NCI-H2171 (cell line): ENCODE data around the gene ALPI.

ENCODE experiments used
- DNase-seq: peaks from one replicate; lab custom pipeline; 2025; lab: John Stamatoyannopoulos, UW

Gene ALPI

GRCh38 chr2:232485348-232485756 is 29.4 kb downstream of the ALPI start:
- DNase-seq = no peak

GRCh38 chr2:232485757-232486557 is 30.0 kb downstream of the ALPI start:
- DNase-seq = no peak

- no peak for DNase-seq
Measured at GRCh38 chr2:232486558-232487384, 30.8 kb downstream of the ALPI start.

- no peak for DNase-seq
Measured at GRCh38 chr2:232487385-232488096, 31.6 kb downstream of the ALPI start, which contains the start of gene ECEL1. Gene ECEL1, minus strand, starts transcription at chr2:232487834. Its CDS starts 1,181 bp downstream, at chr2:232486653.

- no peak for DNase-seq
Measured at GRCh38 chr2:232488097-232488711, 32.3 kb downstream of the ALPI start.

- DNase-seq = no peak
Measured at GRCh38 chr2:232488721-232489300, 32.9 kb downstream of the ALPI start.

- no peak for DNase-seq
Measured at GRCh38 chr2:232489516-232490220, 33.7 kb downstream of the ALPI start.

GRCh38 chr2:232490221-232491138 is 34.5 kb downstream of the ALPI start:
- DNase-seq = no peak

- no peak for DNase-seq
Measured at GRCh38 chr2:232491139-232491780, 35.3 kb downstream of the ALPI start.

- DNase-seq = no peak
Measured at GRCh38 chr2:232492236-232492848, 36.4 kb downstream of the ALPI start.

GRCh38 chr2:232492963-232493700 is 37.2 kb downstream of the ALPI start:
- no peak for DNase-seq

GRCh38 chr2:232493701-232494474 is 37.9 kb downstream of the ALPI start:
- no peak for DNase-seq

- DNase-seq = no peak
Measured at GRCh38 chr2:232494542-232494941, 38.6 kb downstream of the ALPI start.

- no peak for DNase-seq
Measured at GRCh38 chr2:232495292-232495691, 39.3 kb downstream of the ALPI start.

GRCh38 chr2:232496501-232497270 is 40.7 kb downstream of the ALPI start:
- no peak for DNase-seq

- DNase-seq = no peak
Measured at GRCh38 chr2:232497348-232497747, 41.4 kb downstream of the ALPI start.

GRCh38 chr2:232498452-232498851 is 42.5 kb downstream of the ALPI start:
- DNase-seq = no peak
